SHP77 (cell line): ENCODE data around the gene RAB7B.

Source experiments
- DNase-seq, 2 experiments: peaks; one replicate each; lab custom pipeline; 2025; lab: John Stamatoyannopoulos, UW

The RAB7B gene

DNA sequence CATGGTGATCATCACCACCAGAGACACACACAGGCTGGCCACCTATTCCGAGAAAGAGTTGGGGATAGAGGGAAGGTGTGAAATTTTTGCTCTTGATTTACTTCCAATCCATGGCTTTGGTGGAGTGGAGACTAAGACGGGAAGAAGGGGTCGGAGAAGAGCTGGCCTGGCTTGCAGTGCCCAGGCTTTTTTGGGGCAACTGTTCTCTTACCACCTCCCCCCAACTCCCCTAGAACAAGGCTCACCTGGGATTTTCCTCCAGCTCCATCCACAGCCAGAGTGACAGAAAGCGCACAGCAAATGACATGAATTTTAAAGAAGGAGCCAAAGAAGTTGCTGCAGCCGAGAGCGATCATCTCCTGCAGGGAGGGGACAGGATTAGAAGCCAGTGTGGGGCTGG is 75.9 kb downstream of the RAB7B start:
- DNase-seq = no peak
